Measurements from ENCODE around the gene EPHA8. TPM values are rescaled to one million over a fixed set of nuclear protein-coding genes. Genes with fewer than 3 reads are reported as not detected.
A peak's percentile ranks its signal among the peaks of the same experiment; 100 is the strongest.

Gene EPHA8
- total RNA-seq, 1 experiment from 2014 or later = not detected

- Histone ChIP-seq H3K4me3 (ENCODE audit: low read depth, low read length) (no peak overlapping the region), H3K9me3 (no peaks in the 10 kb centered on the region), H3K4me1 (no peaks in the 10 kb centered on the region), H3K36me3 (ENCODE audit: control insufficient read depth, insufficient read depth, low read length) (no peaks in the 10 kb centered on the region), H3K27me3 (replicated peaks; ENCODE audit: control insufficient read depth, insufficient read depth, low read length) (no peaks in the 10 kb centered on the region; the same call in 1 of the 2 replicates)
- H3K9me3 Mint-ChIP-seq (ENCODE audit: unreplicated experiment) = no peaks in the 10 kb centered on the region
- no peak for TF ChIP-seq CTCF (IDR thresholded peaks at IDR 0.05; ENCODE audit: insufficient read depth in 1 of 2, low read depth in 1 of 2, low read length in 1 of 2, severe bottlenecking in 1 of 2, unreplicated experiment in 1 of 2)
- H3K27me3 Mint-ChIP-seq (ENCODE audit: insufficient read depth, unreplicated experiment) = peaks cover 13% of the 10 kb centered on the region
- no peaks in the 10 kb centered on the region for H3K36me3 Mint-ChIP-seq (ENCODE audit: insufficient read depth, unreplicated experiment)
- BruUV-seq (replicated peaks) = no TSS peak
- ChIA-PET CTCF (interaction anchor here (0.6 kb wide), 1 partner anchor 294 kb away, joined by 3 read pairs; no protein-coding TSS in a partner anchor), POLR2A (no interaction called here)
- H3K4me3 Mint-ChIP-seq (ENCODE audit: unreplicated experiment) = no peak overlapping the region
- H3K4me1 Mint-ChIP-seq (ENCODE audit: low read depth, unreplicated experiment) = no peaks in the 10 kb centered on the region
- no peak for DNase-seq
- H3K27ac Mint-ChIP-seq (ENCODE audit: unreplicated experiment) = no peak overlapping the region
- intact Hi-C loops (cut with micrococcal nuclease; ENCODE audit: unreplicated experiment) = no loop called here
These were observed 28.8 kb downstream of the EPHA8 start for GRCh38 chr1:22592051-22592450.

- ChIA-PET CTCF (no interaction called here), POLR2A (no interaction called here)
- Mint-ChIP-seq H3K4me1 (ENCODE audit: low read depth, unreplicated experiment) (no peaks in the 10 kb centered on the region), H3K9me3 (ENCODE audit: unreplicated experiment) (no peaks in the 10 kb centered on the region), H3K27me3 (ENCODE audit: insufficient read depth, unreplicated experiment) (peaks cover 13% of the 10 kb centered on the region), H3K36me3 (ENCODE audit: insufficient read depth, unreplicated experiment) (no peaks in the 10 kb centered on the region), H3K4me3 (ENCODE audit: unreplicated experiment) (no peak overlapping the region), H3K27ac (ENCODE audit: unreplicated experiment) (no peak overlapping the region)
- H3K9me3 ChIP-seq = no peaks in the 10 kb centered on the region
- no TSS peak for BruUV-seq (replicated peaks)
- H3K4me1 ChIP-seq = no peaks in the 10 kb centered on the region
- no peak for TF ChIP-seq CTCF (IDR thresholded peaks at IDR 0.05; ENCODE audit: insufficient read depth in 1 of 2, low read depth in 1 of 2, low read length in 1 of 2, severe bottlenecking in 1 of 2, unreplicated experiment in 1 of 2)
- H3K36me3 ChIP-seq (ENCODE audit: control insufficient read depth, insufficient read depth, low read length) = no peaks in the 10 kb centered on the region
- H3K27me3 ChIP-seq (replicated peaks; ENCODE audit: control insufficient read depth, insufficient read depth, low read length) = no peaks in the 10 kb centered on the region; the same call in 1 of the 2 replicates
- H3K4me3 ChIP-seq (ENCODE audit: low read depth, low read length) = no peak overlapping the region; the same call in 1 of the 2 replicates
- DNase-seq = peak; percentile 40 to 47
- intact Hi-C loops (cut with micrococcal nuclease; ENCODE audit: unreplicated experiment) = no loop called here
These were observed 29.9 kb downstream of the EPHA8 start for GRCh38 chr1:22592919-22593790.

DNA sequence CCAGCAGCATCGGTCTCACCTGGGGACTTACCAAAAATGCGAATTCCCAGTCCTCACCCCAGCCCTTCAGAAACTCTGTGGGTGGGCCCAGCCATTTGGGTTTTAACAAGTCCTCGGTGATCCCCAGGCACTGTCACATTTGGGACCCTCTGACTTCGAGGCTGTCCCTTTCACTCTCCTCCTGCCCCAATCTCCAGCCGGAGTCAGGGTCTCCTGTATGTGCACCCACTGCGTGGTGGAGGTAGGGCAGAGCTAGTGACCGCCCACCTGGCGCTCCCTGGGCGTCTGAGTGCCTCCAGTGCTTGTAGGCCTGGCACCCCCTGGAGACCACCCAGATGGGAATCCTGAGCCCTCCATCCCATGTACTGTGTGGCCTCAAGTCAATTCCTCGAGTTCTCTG lies 31.1 kb downstream of the EPHA8 start:
- no peaks in the 10 kb centered on the region for H3K36me3 ChIP-seq (ENCODE audit: control insufficient read depth, insufficient read depth, low read length)
- no peak for TF ChIP-seq CTCF (IDR thresholded peaks at IDR 0.05; ENCODE audit: insufficient read depth in 1 of 2, low read depth in 1 of 2, low read length in 1 of 2, severe bottlenecking in 1 of 2, unreplicated experiment in 1 of 2)

More for the DNA sequence above, 31.1 kb downstream of the EPHA8 start:
- DNase-seq = no peak
- Histone ChIP-seq H3K9me3 (no peaks in the 10 kb centered on the region), H3K4me3 (ENCODE audit: low read depth, low read length) (no peak overlapping the region), H3K27me3 (replicated peaks; ENCODE audit: control insufficient read depth, insufficient read depth, low read length) (no peaks in the 10 kb centered on the region; the same call in 1 of the 2 replicates), H3K4me1 (no peaks in the 10 kb centered on the region)
- Mint-ChIP-seq H3K9me3 (ENCODE audit: unreplicated experiment) (no peaks in the 10 kb centered on the region), H3K4me3 (ENCODE audit: unreplicated experiment) (no peak overlapping the region), H3K27me3 (ENCODE audit: insufficient read depth, unreplicated experiment) (peaks cover 17% of the 10 kb centered on the region), H3K36me3 (ENCODE audit: insufficient read depth, unreplicated experiment) (no peaks in the 10 kb centered on the region), H3K27ac (ENCODE audit: unreplicated experiment) (no peak overlapping the region), H3K4me1 (ENCODE audit: low read depth, unreplicated experiment) (no peaks in the 10 kb centered on the region)
- intact Hi-C loops (cut with micrococcal nuclease; ENCODE audit: unreplicated experiment) = no loop called here
- no TSS peak for BruUV-seq (replicated peaks)
- CTCF ChIA-PET = no interaction called here
- POLR2A ChIA-PET = no interaction called here

All from Caco-2 (cell line).